Measurements from ENCODE around the gene TFPT.

- no peak for TF ChIP-seq CTCF (IDR thresholded peaks at IDR 0.05)
- no peak for TF ChIP-seq EP300 (IDR thresholded peaks at IDR 0.05)
- no peak for TF ChIP-seq POLR2A (IDR thresholded peaks at IDR 0.05; ENCODE audit: low read depth)
Measured at GRCh38 chr19:54162241-54162805, 46.9 kb upstream of the TFPT start.

All from esophagus muscularis mucosa (tissue), 4 donors.